Measurements from ENCODE around the gene LSR.

The LSR gene

DNA sequence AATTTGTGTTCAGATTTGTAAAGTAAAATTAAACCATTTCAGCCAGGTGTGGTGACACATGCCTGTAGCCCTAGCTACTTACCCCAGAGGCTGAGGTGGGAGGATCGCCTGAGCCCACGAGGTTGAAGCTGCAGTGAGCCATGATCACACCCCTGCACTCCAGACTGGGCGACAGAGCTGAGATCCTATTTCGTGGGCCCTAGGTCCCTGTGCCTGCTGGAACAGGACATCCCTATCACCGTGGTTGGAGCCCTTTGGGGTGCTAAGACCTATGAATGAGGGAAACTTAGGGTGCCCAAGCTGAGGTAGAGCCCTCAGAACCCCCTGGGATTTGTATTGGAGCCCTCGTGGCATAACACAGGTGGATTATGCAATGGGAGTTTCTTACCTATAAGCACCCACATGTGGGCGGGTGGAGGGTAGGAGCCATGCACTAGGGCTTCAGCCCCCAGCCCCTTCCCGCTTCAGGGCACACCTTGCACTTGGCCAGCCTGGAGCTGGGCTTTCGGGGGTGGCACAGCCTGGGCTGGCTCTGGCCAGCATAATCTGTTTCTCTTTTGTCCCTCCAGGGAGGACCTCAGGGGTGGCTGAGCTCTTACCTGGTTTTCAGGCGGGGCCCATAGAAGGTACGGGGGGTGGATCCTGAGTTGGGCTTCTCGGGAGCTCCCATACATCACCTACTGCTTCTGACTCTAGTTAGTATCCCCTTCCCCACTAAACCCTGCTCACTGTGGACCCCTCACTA, 12.7 kb downstream of the LSR start:
- Histone ChIP-seq H3K36me3 (ENCODE audit: insufficient read depth, low read length) (peaks cover 62% of the 10 kb centered on the region; the same call in 1 of the 2 replicates), H3K9me3 (ENCODE audit: low read length) (no peaks in the 10 kb centered on the region), H3K9me2 (ENCODE audit: low read depth, low read length) (no peaks in the 10 kb centered on the region), H2AFZ (ENCODE audit: low read length) (no peak overlapping the region), H3K27ac (ENCODE audit: low read depth, low read length, poor library complexity, severe bottlenecking) (peak overlapping the region; percentile 30), H3F3A (ENCODE audit: insufficient read depth, low read length) (no peaks in the 10 kb centered on the region), H3K27me3 (ENCODE audit: insufficient read depth, low read length) (no peaks in the 10 kb centered on the region), H3K4me1 (ENCODE audit: insufficient read depth, low read length, severe bottlenecking) (peaks cover 39% of the 10 kb centered on the region), H3K4me3 (ENCODE audit: low read depth, low read length, poor library complexity, severe bottlenecking) (no peak overlapping the region), H3K4me2 (ENCODE audit: low read length) (no peak overlapping the region), H3K9ac (ENCODE audit: low read length) (no peak overlapping the region; the same call in 1 of the 2 replicates), H4K20me1 (ENCODE audit: insufficient read depth, low read length) (no peaks in the 10 kb centered on the region), H3K79me2 (ENCODE audit: insufficient read depth, low read length) (no peaks in the 10 kb centered on the region)
- TF ChIP-seq EZH2 (IDR thresholded peaks at IDR 0.05; ENCODE audit: borderline replicate concordance, low read length), result no peak
- TF ChIP-seq, protein P1, sequence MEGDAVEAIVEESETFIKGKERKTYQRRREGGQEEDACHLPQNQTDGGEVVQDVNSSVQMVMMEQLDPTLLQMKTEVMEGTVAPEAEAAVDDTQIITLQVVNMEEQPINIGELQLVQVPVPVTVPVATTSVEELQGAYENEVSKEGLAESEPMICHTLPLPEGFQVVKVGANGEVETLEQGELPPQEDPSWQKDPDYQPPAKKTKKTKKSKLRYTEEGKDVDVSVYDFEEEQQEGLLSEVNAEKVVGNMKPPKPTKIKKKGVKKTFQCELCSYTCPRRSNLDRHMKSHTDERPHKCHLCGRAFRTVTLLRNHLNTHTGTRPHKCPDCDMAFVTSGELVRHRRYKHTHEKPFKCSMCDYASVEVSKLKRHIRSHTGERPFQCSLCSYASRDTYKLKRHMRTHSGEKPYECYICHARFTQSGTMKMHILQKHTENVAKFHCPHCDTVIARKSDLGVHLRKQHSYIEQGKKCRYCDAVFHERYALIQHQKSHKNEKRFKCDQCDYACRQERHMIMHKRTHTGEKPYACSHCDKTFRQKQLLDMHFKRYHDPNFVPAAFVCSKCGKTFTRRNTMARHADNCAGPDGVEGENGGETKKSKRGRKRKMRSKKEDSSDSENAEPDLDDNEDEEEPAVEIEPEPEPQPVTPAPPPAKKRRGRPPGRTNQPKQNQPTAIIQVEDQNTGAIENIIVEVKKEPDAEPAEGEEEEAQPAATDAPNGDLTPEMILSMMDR (IDR thresholded peaks at IDR 0.05; ENCODE audit: low read length), result no peak

DNA sequence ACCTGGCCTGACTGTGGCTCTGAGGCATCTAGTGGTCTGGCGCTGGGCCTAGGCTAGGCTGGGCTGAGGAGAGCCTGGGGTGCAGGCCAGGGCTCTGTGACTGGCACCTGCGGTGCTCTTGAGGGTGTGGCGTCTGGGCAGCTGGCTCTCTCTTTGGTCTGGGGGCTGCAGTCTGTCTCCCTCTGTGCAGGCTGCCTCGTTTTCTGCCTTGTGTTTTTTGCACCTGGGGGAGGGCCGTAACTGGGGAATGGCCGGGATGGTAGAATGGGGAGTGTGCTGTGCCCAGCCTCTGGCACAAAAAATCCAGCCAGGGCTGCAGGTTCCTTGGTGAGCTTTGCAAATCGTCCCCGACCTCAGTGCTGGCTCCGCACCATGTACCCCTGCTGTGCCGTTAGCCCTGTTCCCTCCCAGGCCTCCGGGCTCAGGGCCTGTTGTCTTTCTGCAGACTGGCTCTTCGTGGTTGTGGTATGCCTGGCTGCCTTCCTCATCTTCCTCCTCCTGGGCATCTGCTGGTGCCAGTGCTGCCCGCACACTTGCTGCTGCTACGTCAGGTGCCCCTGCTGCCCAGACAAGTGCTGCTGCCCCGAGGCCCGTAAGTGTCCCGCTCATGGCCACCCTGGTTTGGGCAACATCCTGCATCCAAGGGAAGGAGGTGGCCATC, 13.4 kb downstream of the LSR start:
- Histone ChIP-seq H3K36me3 (ENCODE audit: insufficient read depth, low read length) (peaks cover 63% of the 10 kb centered on the region; the same call in 1 of the 2 replicates), H3K9me2 (ENCODE audit: low read depth, low read length) (no peaks in the 10 kb centered on the region), H3K4me3 (ENCODE audit: low read depth, low read length, poor library complexity, severe bottlenecking) (no peak overlapping the region), H3K27me3 (ENCODE audit: insufficient read depth, low read length) (no peaks in the 10 kb centered on the region), H3K79me2 (ENCODE audit: insufficient read depth, low read length) (no peaks in the 10 kb centered on the region), H3K9ac (ENCODE audit: low read length) (no peak overlapping the region; the same call in 1 of the 2 replicates), H3K9me3 (ENCODE audit: low read length) (no peaks in the 10 kb centered on the region), H3K27ac (ENCODE audit: low read depth, low read length, poor library complexity, severe bottlenecking) (peak overlapping the region; percentile 30), H2AFZ (ENCODE audit: low read length) (no peak overlapping the region), H4K20me1 (ENCODE audit: insufficient read depth, low read length) (no peaks in the 10 kb centered on the region), H3F3A (ENCODE audit: insufficient read depth, low read length) (no peaks in the 10 kb centered on the region), H3K4me2 (ENCODE audit: low read length) (no peak overlapping the region), H3K4me1 (ENCODE audit: insufficient read depth, low read length, severe bottlenecking) (peaks cover 46% of the 10 kb centered on the region)
- TF ChIP-seq, protein P1 (IDR thresholded peaks at IDR 0.05; ENCODE audit: low read length), result no peak
- TF ChIP-seq EZH2 (IDR thresholded peaks at IDR 0.05; ENCODE audit: borderline replicate concordance, low read length), result no peak

DNA sequence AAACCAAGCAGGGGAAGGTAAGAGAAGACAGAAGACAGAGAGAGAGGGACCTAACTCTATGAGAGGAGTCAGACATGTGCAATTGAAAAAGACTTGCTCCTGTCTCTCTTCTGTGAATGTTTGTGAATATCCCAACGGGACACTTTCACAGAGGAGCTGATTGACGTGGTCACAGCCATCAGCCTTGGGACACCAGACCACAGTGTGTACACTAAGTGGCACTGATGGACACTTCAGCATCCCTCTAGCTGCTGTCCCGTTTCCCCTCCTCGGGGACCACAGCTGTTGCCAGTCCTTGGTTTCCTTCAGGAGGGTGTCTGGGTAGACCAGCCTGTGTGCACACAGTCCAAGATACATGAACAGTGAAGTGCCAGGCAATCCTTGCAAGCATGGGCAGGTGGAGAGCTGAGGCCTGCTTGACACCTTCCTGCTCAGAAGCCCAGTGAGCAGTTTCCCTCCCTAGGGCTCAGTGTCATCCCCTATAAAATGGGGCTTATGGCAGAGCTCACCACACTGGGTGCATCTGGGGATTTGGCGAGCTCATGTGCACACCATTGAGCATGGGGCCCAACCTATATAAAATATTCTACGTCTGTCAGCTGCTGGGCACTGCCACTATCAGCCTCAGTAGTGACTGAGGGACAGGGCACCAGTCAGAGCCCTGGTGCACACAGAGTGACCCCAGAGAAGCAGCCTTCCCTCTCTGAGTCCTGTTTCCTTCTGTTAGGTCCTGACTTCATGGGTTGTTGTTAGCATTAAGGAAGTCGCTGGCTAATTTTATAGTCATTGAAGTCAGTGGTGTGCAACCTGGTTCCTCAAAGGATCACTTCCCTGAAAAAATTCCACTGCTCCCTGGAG, 15.7 kb downstream of the LSR start:
- H3K9me3 ChIP-seq (ENCODE audit: low read length), result no peaks in the 10 kb centered on the region
- no peak overlapping the region for H3K4me3 ChIP-seq (ENCODE audit: low read depth, low read length, poor library complexity, severe bottlenecking)
- H3K27me3 ChIP-seq (ENCODE audit: insufficient read depth, low read length), result no peaks in the 10 kb centered on the region
- no peaks in the 10 kb centered on the region for H3F3A ChIP-seq (ENCODE audit: insufficient read depth, low read length)
- TF ChIP-seq EZH2 (IDR thresholded peaks at IDR 0.05; ENCODE audit: borderline replicate concordance, low read length), result no peak
- TF ChIP-seq, protein P1 (IDR thresholded peaks at IDR 0.05; ENCODE audit: low read length), result no peak
- no peaks in the 10 kb centered on the region for H3K79me2 ChIP-seq (ENCODE audit: insufficient read depth, low read length)
- H3K4me2 ChIP-seq (ENCODE audit: low read length), result no peak overlapping the region
- peaks cover 50% of the 10 kb centered on the region; the same call in 1 of the 2 replicates for H3K36me3 ChIP-seq (ENCODE audit: insufficient read depth, low read length)
- peaks cover 46% of the 10 kb centered on the region for H3K4me1 ChIP-seq (ENCODE audit: insufficient read depth, low read length, severe bottlenecking)
- no peaks in the 10 kb centered on the region for H4K20me1 ChIP-seq (ENCODE audit: insufficient read depth, low read length)
- H3K9me2 ChIP-seq (ENCODE audit: low read depth, low read length), result no peaks in the 10 kb centered on the region
- no peak overlapping the region; the same call in 1 of the 2 replicates for H3K9ac ChIP-seq (ENCODE audit: low read length)
- no peak overlapping the region for H2AFZ ChIP-seq (ENCODE audit: low read length)
- peak overlapping the region; percentile 85 for H3K27ac ChIP-seq (ENCODE audit: low read depth, low read length, poor library complexity, severe bottlenecking)
